22Rv1 (cell line): ENCODE measurements around the gene CAP2.

ENCODE experiments used
- ZFX ChIP-seq: fragments of 450-650 bp; IDR thresholded peaks from 2 replicates; pipeline ENCODE4 v1.6.1; 2017; ENCODE audit warnings: antibody characterized with exemption, borderline replicate concordance
- TF ChIP-seq, protein P1 (sequence below): fragments of 450-650 bp; IDR thresholded peaks from 2 replicates; pipeline ENCODE4 v1.5.1; 2017; ENCODE audit warnings: mild to moderate bottlenecking

DNA sequence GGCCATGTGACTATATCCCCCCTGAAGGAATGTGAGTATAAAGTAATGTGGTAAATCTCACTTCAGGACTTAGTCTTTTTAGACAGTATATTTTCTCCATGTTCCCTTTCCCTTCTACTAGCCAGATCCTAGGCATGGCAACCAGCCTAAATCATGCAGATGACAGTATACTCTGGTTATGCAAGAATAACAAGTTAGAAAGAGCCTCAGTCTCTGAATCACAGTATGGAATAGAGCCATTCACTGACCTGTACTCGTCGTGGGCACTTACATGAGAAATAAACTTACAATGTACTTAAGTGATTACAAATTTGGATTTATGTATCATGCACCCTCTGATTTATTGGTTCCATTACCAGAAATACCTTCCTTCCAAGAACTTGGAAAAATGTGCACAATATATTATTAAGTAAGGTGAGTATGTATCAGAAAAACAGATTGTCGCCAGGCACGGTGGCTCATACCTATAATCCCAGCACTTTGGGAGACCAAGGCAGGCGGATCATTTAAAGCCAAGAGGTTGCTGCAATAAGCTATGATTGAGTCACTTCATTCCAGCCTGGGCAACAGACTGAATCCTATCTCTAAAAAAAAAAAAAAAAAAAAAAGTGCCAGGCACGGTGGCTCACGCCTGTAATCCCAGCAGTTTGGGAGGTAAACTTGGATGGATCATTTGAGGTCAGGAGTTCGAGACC lies 181.6 kb downstream of the CAP2 start:
- TF ChIP-seq ZFX, result no peak
- TF ChIP-seq, protein P1, sequence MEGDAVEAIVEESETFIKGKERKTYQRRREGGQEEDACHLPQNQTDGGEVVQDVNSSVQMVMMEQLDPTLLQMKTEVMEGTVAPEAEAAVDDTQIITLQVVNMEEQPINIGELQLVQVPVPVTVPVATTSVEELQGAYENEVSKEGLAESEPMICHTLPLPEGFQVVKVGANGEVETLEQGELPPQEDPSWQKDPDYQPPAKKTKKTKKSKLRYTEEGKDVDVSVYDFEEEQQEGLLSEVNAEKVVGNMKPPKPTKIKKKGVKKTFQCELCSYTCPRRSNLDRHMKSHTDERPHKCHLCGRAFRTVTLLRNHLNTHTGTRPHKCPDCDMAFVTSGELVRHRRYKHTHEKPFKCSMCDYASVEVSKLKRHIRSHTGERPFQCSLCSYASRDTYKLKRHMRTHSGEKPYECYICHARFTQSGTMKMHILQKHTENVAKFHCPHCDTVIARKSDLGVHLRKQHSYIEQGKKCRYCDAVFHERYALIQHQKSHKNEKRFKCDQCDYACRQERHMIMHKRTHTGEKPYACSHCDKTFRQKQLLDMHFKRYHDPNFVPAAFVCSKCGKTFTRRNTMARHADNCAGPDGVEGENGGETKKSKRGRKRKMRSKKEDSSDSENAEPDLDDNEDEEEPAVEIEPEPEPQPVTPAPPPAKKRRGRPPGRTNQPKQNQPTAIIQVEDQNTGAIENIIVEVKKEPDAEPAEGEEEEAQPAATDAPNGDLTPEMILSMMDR, result no peak
